8988T (cell line): Measurements from ENCODE around the gene SCG2.

Source experiments
- DNase-seq: peaks from one replicate; pipeline ENCODE4 v3.0.0; 2011

The SCG2 gene, protein sequence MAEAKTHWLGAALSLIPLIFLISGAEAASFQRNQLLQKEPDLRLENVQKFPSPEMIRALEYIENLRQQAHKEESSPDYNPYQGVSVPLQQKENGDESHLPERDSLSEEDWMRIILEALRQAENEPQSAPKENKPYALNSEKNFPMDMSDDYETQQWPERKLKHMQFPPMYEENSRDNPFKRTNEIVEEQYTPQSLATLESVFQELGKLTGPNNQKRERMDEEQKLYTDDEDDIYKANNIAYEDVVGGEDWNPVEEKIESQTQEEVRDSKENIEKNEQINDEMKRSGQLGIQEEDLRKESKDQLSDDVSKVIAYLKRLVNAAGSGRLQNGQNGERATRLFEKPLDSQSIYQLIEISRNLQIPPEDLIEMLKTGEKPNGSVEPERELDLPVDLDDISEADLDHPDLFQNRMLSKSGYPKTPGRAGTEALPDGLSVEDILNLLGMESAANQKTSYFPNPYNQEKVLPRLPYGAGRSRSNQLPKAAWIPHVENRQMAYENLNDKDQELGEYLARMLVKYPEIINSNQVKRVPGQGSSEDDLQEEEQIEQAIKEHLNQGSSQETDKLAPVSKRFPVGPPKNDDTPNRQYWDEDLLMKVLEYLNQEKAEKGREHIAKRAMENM

DNA sequence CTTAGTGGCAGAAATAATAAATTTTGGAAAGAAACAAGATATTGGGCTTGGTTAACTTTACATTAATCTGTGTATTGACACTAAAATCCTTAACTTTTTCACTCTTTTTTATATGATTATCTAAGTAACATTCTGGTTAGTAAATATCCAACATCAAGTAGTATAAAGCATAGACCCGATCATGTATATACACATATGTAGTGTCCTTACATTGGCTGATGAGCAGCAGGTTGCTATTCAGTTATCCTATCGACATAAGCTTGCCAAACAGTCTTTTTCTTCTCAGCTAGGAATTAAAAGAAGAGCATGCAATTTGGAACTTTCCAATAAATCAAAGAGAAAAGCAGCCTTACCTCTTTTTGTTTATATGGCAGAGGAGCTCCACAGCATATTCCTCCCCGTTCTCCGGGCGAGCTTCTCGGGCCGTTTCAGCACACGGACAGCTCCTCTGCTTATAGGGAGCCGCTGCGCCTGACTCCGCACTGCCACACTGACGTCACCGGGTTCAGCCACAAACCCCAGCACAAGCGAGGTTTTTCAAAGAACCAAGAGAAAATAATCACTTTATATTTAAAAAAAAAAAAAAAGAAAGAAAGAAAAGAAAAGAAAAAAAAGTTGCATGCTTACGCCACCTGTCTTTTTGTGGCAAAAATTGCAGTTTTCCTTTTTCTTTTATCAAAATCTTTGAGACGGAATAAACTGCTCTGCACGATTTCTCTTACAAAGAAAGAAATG is at the start of gene SCG2:
Gene SCG2 (minus strand): TSS at position 430 of the 735 bp plus-strand sequence. CDS start 3,079 bp downstream, outside the sequence.
- DNase-seq = no peak

DNA sequence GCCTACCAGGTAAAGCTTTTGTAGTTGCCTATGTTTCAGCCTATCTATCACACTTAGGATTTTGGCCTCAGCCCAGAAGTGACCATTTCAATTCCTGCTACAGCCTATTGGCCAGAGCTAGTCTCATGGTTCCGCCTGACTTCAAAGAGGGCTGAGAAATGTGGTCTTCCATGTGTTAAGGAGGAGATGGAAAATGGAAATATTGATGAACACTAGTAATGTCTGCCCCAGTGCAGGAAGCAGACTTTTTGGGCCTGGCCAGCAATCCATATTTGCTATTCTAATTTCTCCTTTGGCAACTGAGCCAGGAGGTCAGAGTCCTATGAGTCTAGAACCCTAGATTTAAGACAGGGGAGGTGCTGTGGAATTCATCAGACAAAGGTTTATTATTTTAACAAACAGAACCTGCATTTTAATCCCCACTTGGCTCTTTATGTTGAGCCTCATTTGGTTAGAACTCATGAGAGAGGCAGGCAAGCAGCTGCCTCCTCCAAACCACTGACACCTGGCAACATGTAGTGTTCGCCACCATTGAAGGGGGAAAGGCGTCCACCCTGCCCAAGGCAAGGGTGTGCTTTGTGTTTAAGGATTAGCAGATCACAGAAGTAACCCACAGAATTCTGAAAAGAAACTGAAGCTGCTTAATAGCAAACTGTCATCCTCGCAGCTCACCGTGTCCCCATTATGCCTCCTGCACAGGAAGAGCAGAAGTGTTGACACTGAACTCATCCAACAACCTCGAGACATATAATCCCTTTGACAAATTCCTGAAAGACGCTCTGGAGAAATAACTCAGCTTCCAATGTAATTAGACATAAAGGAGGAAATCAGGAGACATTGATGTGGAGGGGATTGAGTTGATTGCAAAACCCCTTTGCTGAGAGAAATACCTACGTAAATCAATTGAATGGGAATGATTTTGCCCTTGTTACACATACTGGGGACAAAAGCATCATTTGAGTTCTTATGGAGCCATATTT is 47.7 kb upstream of the SCG2 start:
- DNase-seq = no peak

DNA sequence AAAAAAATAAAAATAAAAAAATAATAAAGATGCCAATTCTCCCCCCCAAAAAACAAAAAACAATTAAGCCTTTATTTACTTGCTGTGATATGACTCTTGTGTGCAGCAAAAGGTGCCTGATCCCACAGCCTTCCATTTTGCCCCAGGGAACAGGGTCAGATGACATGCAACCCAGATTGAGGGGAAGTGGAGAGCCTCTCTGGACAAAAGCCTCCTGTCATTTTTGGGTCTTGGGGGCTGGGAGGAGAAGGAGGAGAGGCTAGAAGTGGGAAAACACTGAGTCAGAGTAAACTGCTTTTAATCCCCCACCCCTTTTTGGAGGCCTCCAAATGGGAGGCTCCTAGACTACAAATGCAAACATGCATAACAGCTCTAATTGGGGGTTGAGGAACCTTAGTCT is 46.6 kb upstream of the SCG2 start:
- DNase-seq = no peak

DNA sequence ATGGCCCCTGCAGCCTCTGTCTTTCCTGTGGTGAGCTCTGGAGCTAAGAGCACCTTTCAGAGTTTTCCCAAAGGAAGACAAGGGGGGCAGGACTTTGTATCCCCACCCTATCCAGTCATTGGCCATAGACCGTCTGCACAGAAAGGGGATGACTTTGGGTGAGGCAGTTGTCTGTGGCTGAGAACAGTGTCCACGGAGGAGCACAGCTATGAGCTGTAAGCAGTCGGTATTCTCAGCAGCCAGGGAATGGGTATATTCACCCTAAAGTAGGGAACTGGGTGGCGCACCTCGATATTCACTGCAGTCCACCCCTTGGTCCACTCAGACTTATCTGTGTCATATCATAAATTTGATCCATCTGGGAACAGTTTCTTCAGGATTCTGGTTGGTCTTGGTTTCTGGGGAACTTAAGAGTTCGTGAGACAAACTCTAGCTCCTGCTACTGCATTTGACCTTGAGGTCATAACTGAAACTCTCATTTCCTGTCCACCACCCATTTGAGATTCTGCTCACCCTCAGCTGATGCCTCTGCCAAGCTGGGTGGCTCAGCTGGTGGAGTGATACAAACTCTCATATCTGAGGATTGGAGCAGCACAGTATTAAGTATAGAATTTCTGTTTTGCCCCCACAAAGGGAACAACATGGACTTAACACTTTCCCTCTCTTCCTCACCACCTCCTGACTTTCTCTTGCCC is 45.2 kb upstream of the SCG2 start:
- DNase-seq = no peak

DNA sequence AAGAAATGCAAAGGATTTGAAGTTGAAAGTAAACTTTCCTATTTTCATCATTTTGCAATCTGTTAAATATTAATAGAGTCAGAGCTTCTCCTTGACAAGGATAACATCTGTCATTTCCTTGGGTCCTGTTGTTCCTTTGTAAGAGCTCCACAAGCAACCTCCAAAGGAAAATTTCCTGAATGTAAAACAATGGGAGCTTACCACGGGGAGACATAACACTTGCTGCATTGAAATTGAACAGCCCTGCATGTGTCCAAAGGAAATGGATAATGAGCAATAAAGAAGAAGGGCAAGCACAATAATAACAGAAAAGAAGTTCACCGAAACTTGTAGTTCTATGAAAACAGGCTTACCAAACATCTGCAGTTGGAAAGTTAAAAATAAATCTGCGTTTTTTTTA is 42.0 kb upstream of the SCG2 start:
- no peak for DNase-seq

DNA sequence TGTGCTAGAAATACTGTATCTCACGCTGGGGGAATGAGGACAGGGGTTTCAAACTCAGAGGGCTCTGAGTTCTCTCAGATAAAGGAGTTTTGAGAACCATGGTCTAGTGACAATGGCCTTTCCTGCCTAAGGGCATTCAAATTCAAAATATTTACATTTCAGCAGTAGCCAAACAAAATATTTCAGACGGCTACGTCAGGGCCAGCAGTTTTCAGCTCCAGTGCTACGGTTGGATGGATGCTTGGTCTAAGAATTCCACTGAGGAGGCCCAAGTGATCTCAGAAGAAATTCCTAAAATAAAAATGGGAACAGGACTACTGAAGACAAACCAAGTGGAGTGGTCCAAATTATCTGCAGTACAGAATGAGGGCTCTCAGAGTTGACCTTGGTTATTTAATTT is 41.1 kb upstream of the SCG2 start:
- DNase-seq = no peak

DNA sequence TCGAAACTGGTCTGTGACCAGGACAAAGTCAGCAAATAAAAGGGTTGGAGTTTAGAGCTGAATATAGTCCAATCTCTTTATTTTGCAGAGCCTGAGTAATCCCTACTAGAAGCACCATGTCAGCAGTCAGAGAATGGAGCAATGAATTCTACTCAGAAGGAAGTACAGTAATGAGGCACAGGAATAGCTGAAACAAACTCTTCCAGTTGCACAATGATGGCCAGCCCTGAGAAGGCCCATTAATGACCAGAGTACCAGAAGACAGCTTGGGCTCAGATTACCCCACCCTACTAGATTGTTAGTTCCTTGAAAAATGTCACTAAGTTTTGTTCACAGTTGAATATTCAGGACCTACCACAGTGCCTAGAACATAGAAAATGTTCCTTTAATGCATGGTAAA is 40.3 kb upstream of the SCG2 start:
- no peak for DNase-seq

DNA sequence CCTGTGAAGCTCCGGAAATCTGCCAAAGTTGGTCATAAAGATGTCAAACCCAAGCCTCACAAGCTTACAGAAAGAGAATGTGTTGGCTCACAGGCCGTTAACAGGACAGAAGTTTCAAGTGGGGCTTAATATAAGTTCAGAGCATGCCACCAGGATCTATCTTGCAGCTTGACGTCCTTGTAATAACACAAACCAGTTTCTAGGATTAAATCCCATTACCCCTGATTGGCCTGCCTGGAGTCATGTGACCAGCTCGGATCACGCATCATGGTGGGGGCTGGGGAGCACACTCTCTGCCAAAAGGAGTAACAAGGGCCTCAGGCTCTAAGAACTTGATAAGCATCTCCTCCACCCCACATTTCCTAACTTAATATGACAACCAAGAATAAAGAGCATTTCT is 38.9 kb upstream of the SCG2 start:
- DNase-seq = no peak

DNA sequence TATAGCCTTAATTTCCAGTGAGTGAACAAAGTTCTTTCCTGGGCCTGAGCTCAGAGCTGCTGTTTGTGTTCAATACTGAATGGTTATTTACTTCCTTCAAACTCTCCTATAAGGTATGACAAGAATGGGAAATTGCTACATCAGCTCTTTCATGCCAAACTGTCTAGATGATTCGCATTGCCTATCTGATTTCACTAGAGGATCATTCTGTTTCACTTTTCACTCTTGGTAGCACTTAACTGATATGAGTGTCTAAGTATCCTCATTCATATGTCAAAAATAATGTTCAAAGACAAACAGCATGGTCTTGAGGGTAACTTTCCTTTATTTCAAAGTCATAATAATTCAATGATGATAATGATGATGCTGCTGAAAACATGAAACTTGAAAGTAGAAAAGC is 32.9 kb upstream of the SCG2 start:
- DNase-seq = no peak

DNA sequence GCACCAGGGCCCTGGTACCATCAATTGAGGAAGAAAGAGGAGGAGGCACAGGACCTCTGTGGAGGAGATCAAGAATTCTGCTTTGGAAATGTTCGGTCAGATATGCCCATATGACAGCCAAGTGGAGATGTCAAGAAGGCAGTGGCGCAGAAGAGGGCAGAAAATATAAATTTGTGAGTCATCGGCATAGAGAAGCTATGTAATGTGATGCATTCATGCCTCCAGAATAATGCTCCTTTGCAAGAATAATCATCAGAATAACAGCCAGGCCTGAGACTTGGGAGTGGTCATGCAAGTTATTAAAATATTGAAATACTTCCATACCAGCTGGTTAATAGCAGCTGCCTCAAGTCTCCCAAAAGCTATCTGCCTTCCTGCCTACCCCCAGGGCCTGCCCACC is 32.1 kb upstream of the SCG2 start:
- no peak for DNase-seq

DNA sequence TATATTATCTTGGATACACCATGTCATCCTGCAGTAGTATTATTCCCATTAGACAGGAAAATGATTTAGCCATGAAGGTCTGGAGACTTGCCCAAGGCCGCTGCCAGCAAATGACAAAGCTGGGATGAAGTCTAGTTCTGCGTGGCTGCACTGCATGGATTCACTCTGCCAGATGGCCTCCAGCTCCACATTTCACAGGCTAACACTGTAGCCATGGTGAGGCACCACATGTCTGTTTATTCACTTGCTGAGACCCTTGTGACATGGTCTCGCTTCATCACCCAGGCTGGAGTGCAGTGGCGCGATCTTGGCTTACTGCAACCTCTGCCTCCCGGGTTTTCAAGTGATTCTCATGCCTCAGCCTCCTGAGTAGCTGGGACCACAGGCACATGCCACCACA is 31.5 kb upstream of the SCG2 start:
- no peak for DNase-seq

DNA sequence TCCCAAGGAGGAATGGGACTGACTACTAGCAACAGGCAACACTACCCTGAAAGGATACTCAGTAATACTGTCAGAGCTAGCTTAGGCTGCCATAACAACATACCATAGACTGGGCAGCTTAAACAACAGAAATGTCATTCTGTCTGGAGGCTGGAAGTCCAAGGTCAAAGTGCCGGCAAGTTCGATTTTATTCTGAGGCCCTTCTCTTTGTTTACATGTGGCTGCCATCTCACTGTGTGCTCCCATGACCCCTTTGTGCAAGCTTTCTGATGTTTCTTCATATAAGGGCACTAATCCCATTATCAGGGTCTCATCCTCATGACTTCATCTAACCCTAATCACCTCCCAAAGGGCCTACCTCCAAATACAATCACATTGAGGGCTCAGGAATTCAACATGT is 30.7 kb upstream of the SCG2 start:
- DNase-seq = no peak

DNA sequence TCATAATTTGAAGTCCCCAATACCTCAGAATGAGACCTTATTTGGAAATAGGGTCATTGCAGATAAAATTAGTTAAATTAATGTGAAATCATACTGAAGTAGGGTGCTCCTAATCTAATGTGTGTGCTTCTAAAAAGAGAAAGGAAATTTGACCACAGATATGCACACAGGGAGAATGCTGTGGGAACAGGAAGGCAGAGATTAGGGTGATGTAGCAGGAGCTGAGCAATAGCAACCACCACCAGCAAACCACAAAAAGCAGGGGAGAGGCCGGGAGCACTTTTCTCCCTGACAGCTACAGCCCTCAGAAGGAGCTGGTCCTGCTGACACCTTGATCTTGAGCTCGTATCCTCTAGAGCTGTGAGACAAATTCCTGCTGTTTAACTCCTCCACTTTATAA is 24.6 kb upstream of the SCG2 start:
- DNase-seq = no peak

DNA sequence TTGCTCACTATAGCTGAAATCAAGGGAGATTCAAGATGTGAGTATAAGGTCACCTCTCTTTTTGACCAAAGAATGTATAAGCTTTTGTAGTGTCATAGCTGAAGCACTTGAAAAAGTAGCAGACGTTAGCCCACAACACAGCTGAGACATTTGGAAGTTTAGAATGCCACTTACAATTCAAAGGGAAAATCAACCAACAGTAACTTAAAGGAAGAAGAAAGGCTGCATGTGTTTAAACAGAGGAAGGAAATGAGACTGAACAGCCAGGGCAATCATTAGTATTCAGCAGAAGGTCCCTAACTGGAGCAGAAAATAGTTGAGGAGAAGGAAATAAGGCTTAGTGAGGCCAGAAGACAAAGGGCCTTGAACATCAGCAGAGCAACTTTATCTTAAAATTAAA is 23.5 kb upstream of the SCG2 start:
- no peak for DNase-seq

DNA sequence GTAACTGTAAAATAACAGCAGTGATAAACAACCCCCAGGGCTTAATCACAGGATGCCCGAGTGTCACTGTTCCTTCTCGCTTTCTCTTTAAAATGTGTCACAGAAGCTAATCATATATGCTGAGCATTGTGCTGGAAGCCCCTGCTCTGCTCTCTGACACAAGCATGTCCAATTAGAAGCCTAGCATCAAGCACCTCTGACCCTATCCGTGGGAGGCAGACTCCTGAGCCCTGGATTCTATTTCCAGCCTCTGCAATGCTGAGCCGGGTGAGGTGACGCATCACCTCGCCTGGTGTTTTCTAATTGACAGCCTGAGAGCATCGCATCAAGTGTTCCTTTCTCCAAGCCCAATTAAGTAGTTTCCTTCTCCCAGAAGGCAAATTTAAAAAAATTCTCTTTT is 19.7 kb upstream of the SCG2 start:
- no peak for DNase-seq

DNA sequence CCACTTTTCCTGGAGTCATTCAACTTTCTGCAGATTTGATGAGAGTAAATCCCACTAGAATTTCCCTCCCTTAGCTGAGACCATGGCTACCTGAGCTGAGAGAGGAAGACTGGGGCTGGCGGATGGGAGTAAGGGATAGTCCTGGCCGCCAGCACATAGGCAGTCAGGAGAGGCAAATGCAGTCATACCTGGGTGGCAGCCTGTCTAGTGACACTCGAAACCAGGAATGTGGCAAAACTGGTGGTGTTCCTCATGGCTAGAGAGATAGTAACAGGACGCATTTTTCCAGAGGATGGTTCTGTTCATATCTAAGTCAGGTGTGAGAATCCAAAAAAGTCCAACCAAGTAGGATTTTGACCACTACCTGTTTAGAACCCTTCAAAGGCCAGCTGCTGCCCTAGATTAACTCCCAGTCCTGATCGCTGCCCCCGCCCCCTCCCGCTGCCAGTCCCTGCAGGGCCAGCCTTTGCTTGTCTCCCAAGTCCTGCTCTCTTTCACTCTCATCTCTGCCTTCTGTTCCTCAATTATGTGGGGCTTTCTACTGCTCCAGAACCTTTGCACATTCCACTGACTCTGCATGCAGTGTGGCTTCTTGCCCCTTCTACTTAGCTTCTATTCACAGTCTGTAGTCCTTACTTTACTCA is 17.4 kb upstream of the SCG2 start:
- no peak for DNase-seq

DNA sequence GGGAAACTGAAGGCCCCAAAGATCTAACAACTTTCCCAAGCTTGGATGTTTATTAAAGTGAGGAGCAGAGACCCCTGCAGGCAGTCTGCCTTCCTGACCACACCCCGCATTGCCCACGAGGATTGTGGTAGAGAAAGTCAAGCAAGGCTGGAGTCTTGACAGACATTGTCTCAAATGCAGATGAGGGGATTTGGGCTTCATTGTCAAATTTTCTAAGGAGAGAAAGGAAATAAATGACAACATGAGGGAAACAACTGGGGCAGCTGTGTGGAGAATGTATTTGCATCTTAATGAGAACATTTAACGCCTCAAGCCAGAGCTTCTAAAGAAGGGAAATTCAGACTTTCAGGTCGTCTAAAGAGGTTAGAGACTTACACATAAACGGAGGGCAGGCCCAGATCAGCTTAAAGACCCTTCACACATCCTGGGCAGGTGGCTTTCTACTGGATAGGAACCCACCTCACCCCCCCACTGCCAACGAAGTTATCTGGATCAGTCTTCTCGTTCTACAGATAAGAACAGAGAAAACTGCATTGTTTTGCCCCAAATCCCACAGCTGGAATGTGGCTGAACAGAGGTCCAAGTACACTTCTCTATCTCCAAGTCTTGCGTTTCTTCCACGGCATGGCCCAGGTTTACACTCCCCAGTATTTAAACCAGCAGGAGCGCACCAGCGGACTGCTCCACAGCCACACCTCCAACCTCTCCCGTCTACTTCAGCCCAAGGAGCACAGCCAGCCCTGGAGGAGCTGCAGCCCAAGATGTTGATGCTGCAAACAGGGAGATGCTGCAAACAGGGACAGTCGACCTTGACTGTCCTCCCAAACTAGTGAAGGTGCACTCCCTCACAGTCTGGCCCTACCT is 16.2 kb upstream of the SCG2 start:
- DNase-seq = peak; percentile 23

DNA sequence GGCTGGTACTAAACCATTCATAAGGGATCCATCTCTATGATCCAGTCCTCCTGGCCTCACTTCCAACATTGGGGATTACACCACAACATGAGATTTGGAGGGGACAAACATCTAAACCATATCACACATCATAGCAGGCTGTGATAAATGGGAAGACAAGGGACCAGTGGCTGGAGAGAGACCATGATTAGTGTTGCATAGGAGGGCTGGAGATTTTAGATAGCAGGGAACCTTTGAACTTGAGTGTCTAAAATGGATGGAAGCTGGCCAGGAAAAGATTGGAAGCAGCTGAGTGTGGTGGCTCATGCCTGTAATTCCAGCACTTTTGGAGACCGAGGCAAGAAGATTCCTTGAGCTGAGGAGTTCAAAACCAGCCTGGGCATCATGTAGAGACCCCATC is 12.4 kb upstream of the SCG2 start:
- no peak for DNase-seq

DNA sequence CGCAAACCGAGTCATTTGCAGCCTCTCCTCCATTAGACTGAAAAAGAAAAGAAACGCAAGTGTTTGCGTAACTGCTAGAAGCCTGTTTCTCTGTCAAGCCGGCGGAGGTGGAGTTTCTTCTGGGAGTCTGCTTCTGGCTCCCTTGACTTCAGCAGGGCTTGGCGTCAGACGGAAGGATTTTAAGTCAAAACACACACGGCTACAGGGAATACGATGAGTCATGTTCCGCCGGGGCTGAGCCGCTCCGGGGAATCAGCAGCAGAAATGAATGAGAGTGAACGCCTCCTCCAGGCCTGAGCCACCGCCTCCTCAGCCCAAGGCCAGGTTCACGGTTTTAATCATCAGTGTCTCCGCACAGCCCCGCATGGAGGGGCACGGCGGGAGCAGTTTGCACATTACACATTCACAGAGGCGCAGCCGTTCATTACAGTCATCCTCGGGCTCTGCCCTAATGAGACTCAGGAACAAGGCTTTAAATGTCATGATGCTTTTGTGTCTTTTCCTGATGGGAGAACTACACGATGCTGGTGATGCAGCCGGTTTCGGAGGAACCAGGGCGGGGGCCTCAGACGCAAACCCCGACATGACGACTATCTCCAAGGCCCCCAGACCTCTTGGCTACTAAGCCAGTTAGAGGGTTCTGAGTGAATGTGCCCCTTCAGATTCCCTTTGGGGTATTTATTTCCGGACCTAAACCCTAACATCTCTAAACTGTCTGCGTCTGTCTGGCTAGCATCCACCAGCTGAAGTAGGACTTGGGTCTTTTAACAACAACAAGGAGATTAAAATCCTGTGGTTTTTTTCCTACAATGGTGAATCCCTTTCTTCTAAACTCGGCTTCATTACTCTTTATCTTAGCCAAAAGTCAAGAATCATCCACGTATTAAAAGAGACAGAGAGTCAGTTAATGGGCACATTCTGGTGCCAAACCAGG is 11.1 kb upstream of the SCG2 start:
- peak; percentile 67 for DNase-seq

DNA sequence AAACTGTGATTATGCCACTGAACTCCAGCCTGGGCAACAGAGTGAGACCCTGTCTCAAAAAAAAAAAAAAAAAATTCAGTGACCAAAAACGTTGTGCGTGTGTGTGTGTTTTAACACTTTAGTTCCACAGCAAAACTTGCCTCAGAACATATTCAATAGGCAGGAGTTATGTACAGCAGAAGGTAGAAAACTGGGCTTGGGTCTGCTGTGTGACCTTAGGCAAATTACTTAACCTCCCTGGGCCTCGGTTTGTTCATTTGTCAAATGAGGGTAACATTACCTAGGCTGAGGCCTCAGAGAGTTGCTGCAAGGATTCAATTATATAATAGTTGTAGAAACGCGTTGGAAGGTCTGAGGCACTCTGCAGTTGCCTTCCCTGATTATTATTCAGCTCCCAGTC is 10.3 kb upstream of the SCG2 start:
- DNase-seq = no peak
